ENCODE results near the gene UGT1A9. TPM values are rescaled to one million over a fixed set of nuclear protein-coding genes. Genes with fewer than 3 reads are reported as not detected.
"Not testable (repeated sequence)": the region's sequence is repeated elsewhere in the genome, so short reads cannot be mapped to it uniquely, and the experiment has no call there.

The UGT1A9 gene
- total RNA-seq, 1 experiment from 2014 or later, result not detected

DNA sequence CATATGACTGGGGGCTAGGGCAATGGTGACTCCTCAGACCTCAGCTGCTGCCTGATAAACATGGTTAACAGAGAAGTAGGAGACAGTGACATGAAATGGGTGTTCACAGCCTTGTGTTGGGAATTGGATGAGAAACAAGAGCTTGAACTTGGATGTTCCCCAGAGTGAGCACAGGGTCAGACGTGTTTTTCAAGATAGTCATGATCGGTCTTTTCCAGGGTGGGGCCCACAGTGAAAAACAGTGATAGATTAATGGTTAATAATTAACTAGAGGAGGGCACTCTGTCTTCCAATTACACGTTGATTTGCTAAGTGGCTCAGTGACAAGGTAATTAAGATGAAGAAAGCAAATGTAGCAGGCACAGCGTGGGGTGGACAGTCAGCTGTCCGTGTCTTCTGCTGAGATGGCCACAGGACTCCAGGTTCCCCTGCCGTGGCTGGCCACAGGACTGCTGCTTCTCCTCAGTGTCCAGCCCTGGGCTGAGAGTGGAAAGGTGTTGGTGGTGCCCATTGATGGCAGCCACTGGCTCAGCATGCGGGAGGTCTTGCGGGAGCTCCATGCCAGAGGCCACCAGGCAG is 57.1 kb downstream of the UGT1A9 start, which contains the start of gene UGT1A3:
TSS of gene UGT1A3 (plus strand) at position 320 of the 579 bp plus-strand sequence. CDS start at position 405, 85 bp downstream.
- H3K23ac ChIP-seq (ENCODE audit: insufficient read length, low read depth, low read length), result no peak within 1 kb of the TSS
- TF ChIP-seq, protein P1, sequence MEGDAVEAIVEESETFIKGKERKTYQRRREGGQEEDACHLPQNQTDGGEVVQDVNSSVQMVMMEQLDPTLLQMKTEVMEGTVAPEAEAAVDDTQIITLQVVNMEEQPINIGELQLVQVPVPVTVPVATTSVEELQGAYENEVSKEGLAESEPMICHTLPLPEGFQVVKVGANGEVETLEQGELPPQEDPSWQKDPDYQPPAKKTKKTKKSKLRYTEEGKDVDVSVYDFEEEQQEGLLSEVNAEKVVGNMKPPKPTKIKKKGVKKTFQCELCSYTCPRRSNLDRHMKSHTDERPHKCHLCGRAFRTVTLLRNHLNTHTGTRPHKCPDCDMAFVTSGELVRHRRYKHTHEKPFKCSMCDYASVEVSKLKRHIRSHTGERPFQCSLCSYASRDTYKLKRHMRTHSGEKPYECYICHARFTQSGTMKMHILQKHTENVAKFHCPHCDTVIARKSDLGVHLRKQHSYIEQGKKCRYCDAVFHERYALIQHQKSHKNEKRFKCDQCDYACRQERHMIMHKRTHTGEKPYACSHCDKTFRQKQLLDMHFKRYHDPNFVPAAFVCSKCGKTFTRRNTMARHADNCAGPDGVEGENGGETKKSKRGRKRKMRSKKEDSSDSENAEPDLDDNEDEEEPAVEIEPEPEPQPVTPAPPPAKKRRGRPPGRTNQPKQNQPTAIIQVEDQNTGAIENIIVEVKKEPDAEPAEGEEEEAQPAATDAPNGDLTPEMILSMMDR (conservative IDR thresholded peaks at IDR 0.05), result no peak
- no peaks in the 10 kb centered on the region for H3K79me2 ChIP-seq (ENCODE audit: insufficient read depth, low read length)
- H3K23me2 ChIP-seq (ENCODE audit: insufficient read length, low read depth, low read length, poor library complexity, severe bottlenecking), result no peaks in the 10 kb centered on the region
- H3K36me3 Mint-ChIP-seq (ENCODE audit: insufficient read depth in 1 of 3, low read depth in 3 of 3), result peaks cover 0 to 2% (median 0%) of the 10 kb centered on the region in 3 experiments; a peak in 3 of 7 replicates
- no peak within 1 kb of the TSS for H3K9ac ChIP-seq (ENCODE audit: extremely low read depth, insufficient read length, low read length)
- H2AK5ac ChIP-seq (ENCODE audit: insufficient read length, low read length), result no peak within 1 kb of the TSS
- H3K9me3 Mint-ChIP-seq, result peaks cover 15 to 40% of the 10 kb centered on the region in 2 experiments
- no CpG with 5 or more reads among the region's 8 CpGs for WGBS (ENCODE audit: extremely low coverage, insufficient read length, low lambda C conversion rate)
- H3K27ac Mint-ChIP-seq, result no peak within 1 kb of the TSS
- no peak within 1 kb of the TSS for H2BK120ac ChIP-seq (ENCODE audit: low read depth, low read length, poor library complexity, severe bottlenecking)
- no peak within 1 kb of the TSS for H3T11ph ChIP-seq (ENCODE audit: low read length)
- no peak within 1 kb of the TSS for H3K27ac ChIP-seq (ENCODE audit: insufficient read length, low read depth, low read length)
- H3K14ac ChIP-seq (ENCODE audit: insufficient read depth, low read length), result no peak within 1 kb of the TSS
- H4K91ac ChIP-seq (ENCODE audit: insufficient read length, low read depth, low read length), result no peak within 1 kb of the TSS
- H2BK12ac ChIP-seq (ENCODE audit: insufficient read length, low read depth, low read length), result no peak within 1 kb of the TSS
- H3K56ac ChIP-seq (ENCODE audit: insufficient read length, low read depth, low read length), result no peak within 1 kb of the TSS
- no peak within 1 kb of the TSS for H3K4me3 Mint-ChIP-seq
- H2AFZ ChIP-seq (ENCODE audit: low read length), result no peak within 1 kb of the TSS
- H3K4me2 ChIP-seq (ENCODE audit: insufficient read depth, insufficient read length, low read length), result no peak within 1 kb of the TSS
- H4K20me1 ChIP-seq (ENCODE audit: control insufficient read depth, insufficient read depth, insufficient read length), result no peaks in the 10 kb centered on the region
- no peak within 1 kb of the TSS for H3K4ac ChIP-seq (ENCODE audit: low read depth, low read length)
- no peak within 1 kb of the TSS for H2BK5ac ChIP-seq (ENCODE audit: insufficient read length, low read length)
- H2BK15ac ChIP-seq (ENCODE audit: low read depth, low read length), result no peak within 1 kb of the TSS
- no peaks in the 10 kb centered on the region for H3K9me3 ChIP-seq (ENCODE audit: control insufficient read depth, low read depth, low read length)
- no peaks in the 10 kb centered on the region for H3K4me1 ChIP-seq (ENCODE audit: insufficient read depth, low read length)
- DNase-seq, result no peak
- H3K79me1 ChIP-seq (ENCODE audit: insufficient read depth, low read depth, low read length, poor library complexity, severe bottlenecking), result no peaks in the 10 kb centered on the region
- H2BK20ac ChIP-seq (ENCODE audit: low read depth, low read length, poor library complexity, severe bottlenecking), result no peak within 1 kb of the TSS
- H3K18ac ChIP-seq (ENCODE audit: insufficient read length, low read depth, low read length), result no peak within 1 kb of the TSS
- no peaks in the 10 kb centered on the region for H3K4me1 Mint-ChIP-seq
- no peak within 1 kb of the TSS for H4K8ac ChIP-seq (replicated peaks; ENCODE audit: insufficient read length, low read depth, low read length)
- no peak within 1 kb of the TSS for H4K5ac ChIP-seq (ENCODE audit: insufficient read length, low read depth, low read length)
- H3K27me3 Mint-ChIP-seq (ENCODE audit: low read depth), result peaks cover 31% of the 10 kb centered on the region
- no peaks in the 10 kb centered on the region for H3K27me3 ChIP-seq (ENCODE audit: insufficient read depth, low read length)

DNA sequence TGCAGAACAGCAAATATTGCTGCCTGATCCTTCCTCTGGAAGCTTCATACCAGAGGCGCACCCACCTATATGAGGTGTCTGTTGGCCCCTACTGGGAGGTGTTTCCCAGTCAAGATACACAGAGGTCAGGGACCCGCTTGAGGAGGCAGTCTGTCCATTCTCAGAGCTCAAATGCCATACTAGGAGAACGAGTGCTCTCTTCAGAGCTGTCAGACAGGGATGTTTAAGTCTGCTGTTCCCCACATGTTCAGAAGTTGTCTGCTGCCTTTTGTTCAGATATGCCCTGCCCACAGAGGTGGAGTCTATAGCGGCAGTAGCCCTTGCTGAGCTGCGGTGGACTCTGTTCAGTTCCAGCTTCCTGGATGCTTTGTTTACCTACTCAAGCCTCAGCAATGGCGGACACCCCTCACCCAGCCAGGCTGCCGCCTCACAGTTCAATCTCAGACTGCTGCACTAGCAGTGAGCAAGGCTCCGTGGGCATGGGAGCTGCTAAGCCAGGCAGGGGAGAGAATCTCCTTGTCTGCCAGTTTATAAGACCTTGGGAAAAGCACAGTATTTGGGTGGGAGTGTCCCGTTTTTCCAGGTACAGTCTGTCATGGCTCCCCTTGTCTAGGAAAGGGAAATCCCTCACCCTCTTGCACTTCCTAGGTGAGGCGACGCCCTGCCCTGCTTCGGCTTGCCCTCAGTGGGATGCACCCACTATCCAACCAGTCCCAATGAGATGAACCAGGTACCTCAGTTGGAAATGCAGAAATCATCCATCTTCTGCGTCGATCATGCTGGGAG is 65.4 kb downstream of the UGT1A9 start:
- not testable (repeated sequence) for H3K14ac ChIP-seq (ENCODE audit: insufficient read depth, low read length); H3K27ac Mint-ChIP-seq; H3K4me1 Mint-ChIP-seq; H3K23ac ChIP-seq (ENCODE audit: insufficient read length, low read depth, low read length); H2BK120ac ChIP-seq (ENCODE audit: low read depth, low read length, poor library complexity, severe bottlenecking); DNase-seq; H4K20me1 ChIP-seq (ENCODE audit: control insufficient read depth, insufficient read depth, insufficient read length); H3K27me3 ChIP-seq (ENCODE audit: insufficient read depth, low read length); H3K4me1 ChIP-seq (ENCODE audit: insufficient read depth, low read length); H3K4ac ChIP-seq (ENCODE audit: low read depth, low read length); H2BK5ac ChIP-seq (ENCODE audit: insufficient read length, low read length); H4K91ac ChIP-seq (ENCODE audit: insufficient read length, low read depth, low read length); H2BK15ac ChIP-seq (ENCODE audit: low read depth, low read length); H3K4me2 ChIP-seq (ENCODE audit: insufficient read depth, insufficient read length, low read length); H3K23me2 ChIP-seq (ENCODE audit: insufficient read length, low read depth, low read length, poor library complexity, severe bottlenecking); H3K36me3 Mint-ChIP-seq (ENCODE audit: insufficient read depth in 1 of 3, low read depth in 3 of 3); H3K4me3 Mint-ChIP-seq; H2AFZ ChIP-seq (ENCODE audit: low read length); H3K56ac ChIP-seq (ENCODE audit: insufficient read length, low read depth, low read length); H2BK20ac ChIP-seq (ENCODE audit: low read depth, low read length, poor library complexity, severe bottlenecking); H3K27ac ChIP-seq (ENCODE audit: insufficient read length, low read depth, low read length); H3K18ac ChIP-seq (ENCODE audit: insufficient read length, low read depth, low read length); H2BK12ac ChIP-seq (ENCODE audit: insufficient read length, low read depth, low read length); H4K8ac ChIP-seq (replicated peaks; ENCODE audit: insufficient read length, low read depth, low read length); H2AK5ac ChIP-seq (ENCODE audit: insufficient read length, low read length); H3K79me1 ChIP-seq (ENCODE audit: insufficient read depth, low read depth, low read length, poor library complexity, severe bottlenecking); H3K9me3 ChIP-seq (ENCODE audit: control insufficient read depth, low read depth, low read length); H4K5ac ChIP-seq (ENCODE audit: insufficient read length, low read depth, low read length); H3K27me3 Mint-ChIP-seq (ENCODE audit: low read depth); H3K79me2 ChIP-seq (ENCODE audit: insufficient read depth, low read length); H3T11ph ChIP-seq (ENCODE audit: low read length); H3K9ac ChIP-seq (ENCODE audit: extremely low read depth, insufficient read length, low read length)
- WGBS (ENCODE audit: extremely low coverage, insufficient read length, low lambda C conversion rate), result no CpG with 5 or more reads among the region's 14 CpGs
- peaks cover 11 to 16% of the 10 kb centered on the region in 2 experiments for H3K9me3 Mint-ChIP-seq

Data from H9 (cell line).